ENCODE measurements around the gene SLC22A6.

The SLC22A6 gene

GRCh38 chr11:63023222-63023814, 38.6 kb upstream of the SLC22A6 start:
- H3K27ac ChIP-seq (ENCODE audit: low read length), result no peak overlapping the region
- H3K4me2 ChIP-seq (ENCODE audit: low read depth, low read length), result no peak overlapping the region
- H2AFZ ChIP-seq (ENCODE audit: low read length), result no peak overlapping the region
- H3K9me2 ChIP-seq (replicated peaks; ENCODE audit: insufficient read depth, low read length), result no peaks in the 10 kb centered on the region
- H3K4me3 ChIP-seq (ENCODE audit: low read length), result no peak overlapping the region
- no peaks in the 10 kb centered on the region for H4K20me1 ChIP-seq (ENCODE audit: insufficient read depth, low read length)
- TF ChIP-seq EZH2phosphoT487 (IDR thresholded peaks at IDR 0.05; ENCODE audit: low read length), result no peak
- TF ChIP-seq, protein P1, sequence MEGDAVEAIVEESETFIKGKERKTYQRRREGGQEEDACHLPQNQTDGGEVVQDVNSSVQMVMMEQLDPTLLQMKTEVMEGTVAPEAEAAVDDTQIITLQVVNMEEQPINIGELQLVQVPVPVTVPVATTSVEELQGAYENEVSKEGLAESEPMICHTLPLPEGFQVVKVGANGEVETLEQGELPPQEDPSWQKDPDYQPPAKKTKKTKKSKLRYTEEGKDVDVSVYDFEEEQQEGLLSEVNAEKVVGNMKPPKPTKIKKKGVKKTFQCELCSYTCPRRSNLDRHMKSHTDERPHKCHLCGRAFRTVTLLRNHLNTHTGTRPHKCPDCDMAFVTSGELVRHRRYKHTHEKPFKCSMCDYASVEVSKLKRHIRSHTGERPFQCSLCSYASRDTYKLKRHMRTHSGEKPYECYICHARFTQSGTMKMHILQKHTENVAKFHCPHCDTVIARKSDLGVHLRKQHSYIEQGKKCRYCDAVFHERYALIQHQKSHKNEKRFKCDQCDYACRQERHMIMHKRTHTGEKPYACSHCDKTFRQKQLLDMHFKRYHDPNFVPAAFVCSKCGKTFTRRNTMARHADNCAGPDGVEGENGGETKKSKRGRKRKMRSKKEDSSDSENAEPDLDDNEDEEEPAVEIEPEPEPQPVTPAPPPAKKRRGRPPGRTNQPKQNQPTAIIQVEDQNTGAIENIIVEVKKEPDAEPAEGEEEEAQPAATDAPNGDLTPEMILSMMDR (IDR thresholded peaks at IDR 0.05; ENCODE audit: low read length), result no peak
- TF ChIP-seq EZH2 (optimal IDR thresholded peaks at IDR 0.05; ENCODE audit: low read depth, low read length), result no peak
- no peak overlapping the region for H3K9ac ChIP-seq (ENCODE audit: low read length)
- H3K36me3 ChIP-seq (replicated peaks; ENCODE audit: insufficient read depth, low read length), result no peaks in the 10 kb centered on the region
- no peaks in the 10 kb centered on the region for H3F3A ChIP-seq (ENCODE audit: insufficient read depth, low read length)
- H3K27me3 ChIP-seq (replicated peaks; ENCODE audit: insufficient read depth, low read length), result peaks cover 7% of the 10 kb centered on the region; the same call in 1 of the 2 replicates
- no peaks in the 10 kb centered on the region for H3K9me3 ChIP-seq (replicated peaks; ENCODE audit: insufficient read depth, low read length)
- DNase-seq, result no peak
- no peaks in the 10 kb centered on the region for H3K4me1 ChIP-seq (ENCODE audit: low read length)
- H3K79me2 ChIP-seq (ENCODE audit: low read length), result no peaks in the 10 kb centered on the region

DNA sequence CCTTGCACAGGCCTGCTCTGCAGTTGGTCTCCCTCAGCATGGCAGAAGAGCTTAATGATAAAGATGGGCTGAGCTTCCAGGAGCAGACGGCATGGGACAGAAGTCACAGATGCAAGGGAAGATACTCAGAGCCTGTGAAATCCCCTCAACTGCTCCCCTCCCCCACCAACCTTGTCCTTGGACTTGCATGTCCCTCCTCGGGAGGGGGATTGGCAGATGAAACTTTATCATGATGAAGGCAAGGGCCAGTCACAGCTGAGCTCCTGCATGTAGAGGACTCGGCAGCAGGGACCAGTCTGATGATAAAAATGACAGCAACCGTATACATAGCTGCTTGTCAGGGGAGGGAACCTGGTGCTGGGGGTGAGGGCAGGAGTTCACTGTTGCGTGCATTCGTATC, 37.7 kb upstream of the SLC22A6 start:
- Histone ChIP-seq H3K9ac (ENCODE audit: low read length) (no peak overlapping the region), H3K36me3 (replicated peaks; ENCODE audit: insufficient read depth, low read length) (no peaks in the 10 kb centered on the region), H3K4me1 (ENCODE audit: low read length) (no peaks in the 10 kb centered on the region), H3K4me3 (ENCODE audit: low read length) (no peak overlapping the region), H3K9me3 (replicated peaks; ENCODE audit: insufficient read depth, low read length) (no peaks in the 10 kb centered on the region), H2AFZ (ENCODE audit: low read length) (no peak overlapping the region), H3F3A (ENCODE audit: insufficient read depth, low read length) (no peaks in the 10 kb centered on the region), H3K27me3 (replicated peaks; ENCODE audit: insufficient read depth, low read length) (peaks cover 16% of the 10 kb centered on the region; the same call in 1 of the 2 replicates), H4K20me1 (ENCODE audit: insufficient read depth, low read length) (no peaks in the 10 kb centered on the region), H3K9me2 (replicated peaks; ENCODE audit: insufficient read depth, low read length) (no peaks in the 10 kb centered on the region), H3K27ac (ENCODE audit: low read length) (no peak overlapping the region), H3K79me2 (ENCODE audit: low read length) (no peaks in the 10 kb centered on the region), H3K4me2 (ENCODE audit: low read depth, low read length) (no peak overlapping the region)
- DNase-seq, result no peak
- TF ChIP-seq, protein P1 (IDR thresholded peaks at IDR 0.05; ENCODE audit: low read length), result no peak
- TF ChIP-seq EZH2 (optimal IDR thresholded peaks at IDR 0.05; ENCODE audit: low read depth, low read length) (no peak), EZH2phosphoT487 (IDR thresholded peaks at IDR 0.05; ENCODE audit: low read length) (no peak)

GRCh38 chr11:63020671-63021291, 36.0 kb upstream of the SLC22A6 start:
- Histone ChIP-seq H3K79me2 (ENCODE audit: low read length) (no peaks in the 10 kb centered on the region), H3K9me3 (replicated peaks; ENCODE audit: insufficient read depth, low read length) (no peaks in the 10 kb centered on the region), H3K4me2 (ENCODE audit: low read depth, low read length) (no peak overlapping the region), H3K27me3 (replicated peaks; ENCODE audit: insufficient read depth, low read length) (peaks cover 24% of the 10 kb centered on the region; the same call in 1 of the 2 replicates), H3K9ac (ENCODE audit: low read length) (no peak overlapping the region), H2AFZ (ENCODE audit: low read length) (no peak overlapping the region), H3K4me3 (ENCODE audit: low read length) (no peak overlapping the region), H3K4me1 (ENCODE audit: low read length) (no peaks in the 10 kb centered on the region), H3K36me3 (replicated peaks; ENCODE audit: insufficient read depth, low read length) (no peaks in the 10 kb centered on the region), H3F3A (ENCODE audit: insufficient read depth, low read length) (no peaks in the 10 kb centered on the region), H4K20me1 (ENCODE audit: insufficient read depth, low read length) (no peaks in the 10 kb centered on the region), H3K27ac (ENCODE audit: low read length) (no peak overlapping the region), H3K9me2 (replicated peaks; ENCODE audit: insufficient read depth, low read length) (no peaks in the 10 kb centered on the region)
- DNase-seq, result peak; percentile 10
- TF ChIP-seq EZH2 (optimal IDR thresholded peaks at IDR 0.05; ENCODE audit: low read depth, low read length), result no peak
- TF ChIP-seq, protein P1 (IDR thresholded peaks at IDR 0.05; ENCODE audit: low read length), result peak; percentile 61

All from MM.1S (cell line).